Activated CD4-positive, alpha-beta T cell treated with anti-CD3 and anti-CD28 coated beads, Interleukin-2, amount 50 U/mL, for 16 hours (primary cell): ENCODE data around the gene DHX57.

ENCODE experiments used
- DNase-seq: peaks from one replicate; pipeline ENCODE4 v3.0.0-alpha.2; 2020

DHX57 gene, protein sequence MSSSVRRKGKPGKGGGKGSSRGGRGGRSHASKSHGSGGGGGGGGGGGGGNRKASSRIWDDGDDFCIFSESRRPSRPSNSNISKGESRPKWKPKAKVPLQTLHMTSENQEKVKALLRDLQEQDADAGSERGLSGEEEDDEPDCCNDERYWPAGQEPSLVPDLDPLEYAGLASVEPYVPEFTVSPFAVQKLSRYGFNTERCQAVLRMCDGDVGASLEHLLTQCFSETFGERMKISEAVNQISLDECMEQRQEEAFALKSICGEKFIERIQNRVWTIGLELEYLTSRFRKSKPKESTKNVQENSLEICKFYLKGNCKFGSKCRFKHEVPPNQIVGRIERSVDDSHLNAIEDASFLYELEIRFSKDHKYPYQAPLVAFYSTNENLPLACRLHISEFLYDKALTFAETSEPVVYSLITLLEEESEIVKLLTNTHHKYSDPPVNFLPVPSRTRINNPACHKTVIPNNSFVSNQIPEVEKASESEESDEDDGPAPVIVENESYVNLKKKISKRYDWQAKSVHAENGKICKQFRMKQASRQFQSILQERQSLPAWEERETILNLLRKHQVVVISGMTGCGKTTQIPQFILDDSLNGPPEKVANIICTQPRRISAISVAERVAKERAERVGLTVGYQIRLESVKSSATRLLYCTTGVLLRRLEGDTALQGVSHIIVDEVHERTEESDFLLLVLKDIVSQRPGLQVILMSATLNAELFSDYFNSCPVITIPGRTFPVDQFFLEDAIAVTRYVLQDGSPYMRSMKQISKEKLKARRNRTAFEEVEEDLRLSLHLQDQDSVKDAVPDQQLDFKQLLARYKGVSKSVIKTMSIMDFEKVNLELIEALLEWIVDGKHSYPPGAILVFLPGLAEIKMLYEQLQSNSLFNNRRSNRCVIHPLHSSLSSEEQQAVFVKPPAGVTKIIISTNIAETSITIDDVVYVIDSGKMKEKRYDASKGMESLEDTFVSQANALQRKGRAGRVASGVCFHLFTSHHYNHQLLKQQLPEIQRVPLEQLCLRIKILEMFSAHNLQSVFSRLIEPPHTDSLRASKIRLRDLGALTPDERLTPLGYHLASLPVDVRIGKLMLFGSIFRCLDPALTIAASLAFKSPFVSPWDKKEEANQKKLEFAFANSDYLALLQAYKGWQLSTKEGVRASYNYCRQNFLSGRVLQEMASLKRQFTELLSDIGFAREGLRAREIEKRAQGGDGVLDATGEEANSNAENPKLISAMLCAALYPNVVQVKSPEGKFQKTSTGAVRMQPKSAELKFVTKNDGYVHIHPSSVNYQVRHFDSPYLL (N-terminal part only)

DNA sequence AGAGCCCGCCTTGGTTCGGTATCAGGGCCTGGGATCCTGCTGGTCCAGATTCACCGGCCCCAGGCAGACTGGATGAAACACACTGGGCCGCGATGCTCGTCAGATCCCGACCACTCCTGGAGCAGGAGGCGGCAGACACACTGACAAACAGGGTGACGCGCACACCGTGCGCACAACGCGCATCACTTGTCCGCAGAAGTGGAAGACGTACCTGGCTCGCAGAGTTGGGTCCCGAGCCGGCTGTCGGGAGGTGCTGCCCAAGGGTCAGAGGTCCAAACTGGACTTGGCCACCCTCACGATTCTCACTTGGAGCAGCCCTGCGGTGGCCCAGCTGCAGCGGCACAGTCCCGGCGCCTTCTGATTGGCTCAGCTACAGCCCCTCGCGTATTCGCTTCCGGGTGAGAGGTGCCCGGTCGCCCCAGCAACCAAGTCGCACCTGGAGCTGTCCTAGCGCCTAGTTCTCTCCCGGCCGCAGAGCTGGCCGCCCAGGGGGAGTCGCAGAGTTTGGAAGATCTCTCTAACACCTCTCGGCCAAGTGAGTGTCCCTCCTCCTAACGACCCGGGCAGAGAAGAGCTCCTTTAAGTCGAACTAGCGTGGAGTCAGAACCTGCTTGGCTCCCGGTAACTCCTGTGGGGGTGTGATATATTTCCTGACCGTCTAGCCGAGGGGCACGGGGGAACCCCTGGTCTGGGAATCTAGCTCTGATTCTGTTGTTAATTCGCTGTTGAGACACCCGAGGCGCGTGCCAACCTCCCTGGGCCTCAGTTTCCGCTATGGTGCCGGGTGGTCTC is at the start of gene DHX57, which contains the start of gene MORN2:
Gene DHX57, minus strand, starts transcription at position 359 of the 792 bp plus-strand sequence. CDS start 7,529 bp downstream, outside the sequence.
Gene MORN2, plus strand, starts transcription at position 401 of the 792 bp plus-strand sequence.
- peak; percentile 89 for DNase-seq

DNA sequence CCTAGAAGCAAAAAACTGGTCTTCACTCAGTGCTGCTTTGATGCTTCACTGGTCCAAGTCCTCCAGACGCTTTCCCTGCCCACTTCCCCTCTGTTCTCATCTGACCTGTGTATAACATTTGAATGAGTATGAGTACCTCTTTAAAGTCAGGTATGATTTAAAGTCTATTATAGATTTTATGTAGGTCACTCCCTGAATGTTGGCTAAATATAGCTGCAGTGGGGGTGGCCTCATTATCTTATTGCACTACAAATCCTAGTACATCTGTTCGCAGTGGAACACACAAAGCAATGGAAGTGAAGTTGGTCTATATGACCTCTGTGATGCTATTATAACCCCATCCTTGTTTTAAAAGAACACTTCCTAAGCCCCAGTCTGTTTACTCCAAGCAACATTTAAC is 47.2 kb upstream of the DHX57 start:
- DNase-seq: no peak

DNA sequence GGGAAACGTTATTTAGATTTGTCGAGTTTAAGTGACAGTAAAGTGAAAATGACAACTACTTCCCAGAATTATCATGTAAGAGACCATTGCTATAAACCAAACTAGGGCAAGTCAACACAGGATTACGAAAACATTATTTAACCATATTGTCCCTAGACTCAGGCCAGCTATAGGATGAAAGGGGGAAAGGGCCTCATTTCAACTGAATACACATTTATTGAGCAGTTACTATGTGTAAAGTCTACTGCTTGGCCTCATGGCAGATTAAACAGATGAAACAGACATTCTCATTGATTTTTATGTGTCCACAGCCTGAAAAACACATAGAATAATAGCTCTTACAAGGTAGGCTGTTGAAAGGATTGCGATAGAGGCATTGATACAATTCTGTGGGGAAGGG is 46.7 kb upstream of the DHX57 start:
- DNase-seq: no peak

DNA sequence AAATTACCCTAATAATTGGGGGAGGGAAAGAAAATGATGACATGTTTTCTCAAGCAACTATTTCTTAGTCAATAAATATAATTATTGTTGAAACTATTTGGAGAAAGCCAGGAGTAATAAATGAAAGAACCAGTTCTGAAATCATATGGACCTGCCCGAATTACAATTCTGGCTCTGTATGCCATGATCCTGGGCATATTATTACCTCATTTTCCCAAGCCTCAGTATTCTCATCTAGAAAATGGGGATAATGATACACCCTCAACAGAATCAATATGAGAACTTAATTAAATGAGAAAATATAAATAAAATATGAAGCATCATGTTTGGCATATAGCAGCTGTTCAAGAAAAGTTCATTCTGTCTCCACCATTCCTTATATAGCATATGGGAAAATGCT is 36.9 kb upstream of the DHX57 start:
- DNase-seq: no peak

DNA sequence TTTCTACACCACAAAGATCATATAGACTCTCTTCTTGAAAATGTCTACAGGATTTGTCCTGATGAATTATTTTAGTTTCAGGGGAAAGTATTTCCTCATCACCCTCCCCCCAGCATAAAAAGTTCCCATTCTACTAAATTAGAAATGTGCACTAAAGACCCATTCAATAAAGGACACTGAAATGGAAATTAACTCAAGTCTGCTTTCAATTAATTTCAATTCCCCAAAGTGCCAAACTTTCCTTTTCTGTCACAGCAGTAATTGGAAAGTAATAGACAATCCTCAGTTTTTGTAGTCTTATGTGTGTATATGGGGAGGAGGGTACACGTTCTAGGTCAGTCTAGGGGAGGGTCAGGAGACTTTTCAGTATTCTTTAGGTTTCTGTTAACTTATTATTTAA is 35.5 kb upstream of the DHX57 start:
- DNase-seq: no peak

DNA sequence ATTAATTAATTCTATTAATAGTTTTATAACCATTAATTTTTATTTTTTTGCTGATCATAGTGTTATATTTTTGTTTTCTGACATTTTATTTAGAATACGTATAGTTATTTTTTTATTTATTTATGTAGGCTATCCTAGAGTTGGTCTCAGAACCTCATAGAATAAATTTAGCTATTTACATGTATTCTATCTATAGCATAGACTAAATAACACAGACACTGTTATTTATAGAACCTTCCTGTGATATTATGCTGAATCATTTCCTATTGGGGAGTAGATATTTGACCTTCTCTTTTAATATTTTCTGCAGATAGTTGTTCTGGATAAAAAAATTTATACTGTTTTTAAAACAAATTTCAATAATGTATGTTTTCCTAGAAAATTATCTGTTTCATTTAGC is 34.1 kb upstream of the DHX57 start:
- no peak for DNase-seq

DNA sequence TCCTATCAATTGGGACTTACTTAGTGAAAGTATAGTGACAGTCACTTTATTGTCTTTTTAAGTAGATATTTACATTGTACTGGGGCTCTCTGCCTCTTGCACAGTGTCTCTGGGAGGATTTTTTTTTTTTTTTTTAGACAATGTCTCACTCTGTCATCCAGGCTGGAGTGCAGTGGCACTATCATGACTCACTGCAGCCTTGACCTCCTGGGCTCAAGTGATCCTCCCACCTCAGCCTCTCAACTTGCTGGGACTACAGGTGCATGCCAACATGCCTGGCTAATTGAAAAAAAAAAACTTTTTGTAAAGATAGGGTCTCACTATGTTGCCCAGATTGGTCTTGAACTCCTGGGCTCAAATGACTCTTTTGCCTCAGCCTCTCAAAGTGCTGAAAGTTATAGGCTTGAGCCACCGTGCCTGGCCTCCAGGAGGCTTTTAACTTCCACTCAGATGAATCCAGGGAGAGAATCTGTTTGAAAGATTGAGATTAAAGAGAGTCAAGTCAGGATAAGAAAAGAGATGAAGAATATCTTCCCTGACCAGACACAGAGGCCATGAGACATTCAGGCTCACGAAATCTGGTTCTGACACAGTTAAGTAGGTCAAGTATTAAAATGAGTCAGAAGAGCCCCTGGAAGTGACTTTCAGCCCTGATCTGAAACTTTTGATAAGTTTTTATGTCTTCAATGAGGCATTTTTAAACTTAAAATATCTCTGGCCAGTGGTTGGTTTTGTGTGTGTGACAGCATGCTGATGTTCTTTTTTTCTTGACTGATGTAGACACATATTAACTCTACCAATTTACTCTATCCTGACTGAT is 32.2 kb upstream of the DHX57 start:
- peak; percentile 87 for DNase-seq

DNA sequence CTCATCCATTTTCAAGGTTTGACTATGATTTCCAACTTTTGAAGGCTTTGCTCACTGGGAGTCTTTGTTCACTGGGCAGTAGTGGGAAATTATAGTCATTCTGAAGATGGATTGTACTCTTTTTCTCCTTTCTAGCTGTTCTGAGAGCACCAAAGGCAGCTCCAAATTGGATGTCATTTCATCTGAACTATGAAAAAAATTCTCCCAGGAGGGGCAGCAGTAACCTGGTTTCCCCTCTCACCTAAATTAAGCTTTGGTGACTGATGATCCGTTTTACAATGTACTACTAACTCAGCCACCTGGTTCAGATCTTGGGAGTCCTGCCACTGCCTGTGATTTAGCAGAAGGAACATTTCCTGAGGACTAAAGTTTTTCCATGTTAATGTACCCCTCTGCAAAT is 31.5 kb upstream of the DHX57 start:
- no peak for DNase-seq

DNA sequence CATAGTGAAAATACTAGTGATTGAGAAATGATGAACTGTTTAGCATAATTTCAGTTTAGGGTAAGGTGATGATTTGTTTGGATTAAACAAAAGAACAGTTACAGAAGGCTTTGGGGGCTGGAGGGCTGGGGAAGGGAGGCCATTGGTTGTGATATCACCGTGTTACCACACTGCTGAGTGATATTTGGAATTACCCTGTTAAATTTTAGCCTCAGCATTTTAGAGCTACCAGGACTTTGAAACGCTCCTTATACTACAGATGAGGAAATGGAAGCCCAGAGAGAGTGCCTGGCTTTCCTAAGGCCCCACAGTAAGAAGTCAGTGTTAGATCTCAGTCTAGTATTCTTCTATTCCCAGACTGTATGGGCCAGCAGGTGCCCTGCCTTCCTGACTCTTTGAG is 29.5 kb upstream of the DHX57 start:
- DNase-seq: peak; percentile 5

DNA sequence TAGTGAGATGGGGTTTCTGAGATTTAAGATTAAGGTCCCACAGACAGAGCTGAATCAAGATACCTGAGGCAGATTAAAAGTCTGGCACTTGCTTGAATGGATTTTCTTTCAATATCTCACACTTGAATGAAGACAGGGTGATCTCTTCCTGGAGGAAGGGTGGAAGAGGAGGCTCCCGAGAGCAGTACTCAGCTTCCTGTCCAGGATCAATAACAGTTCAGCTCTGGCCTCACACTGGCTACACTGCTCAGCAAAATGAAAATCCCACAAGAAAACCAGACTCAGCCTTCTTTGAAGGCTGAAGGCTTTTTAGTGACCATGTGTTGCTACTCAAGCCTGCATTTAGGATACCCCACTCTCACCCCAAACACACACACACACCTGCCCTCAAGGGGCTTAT is 25.0 kb upstream of the DHX57 start:
- DNase-seq: no peak

DNA sequence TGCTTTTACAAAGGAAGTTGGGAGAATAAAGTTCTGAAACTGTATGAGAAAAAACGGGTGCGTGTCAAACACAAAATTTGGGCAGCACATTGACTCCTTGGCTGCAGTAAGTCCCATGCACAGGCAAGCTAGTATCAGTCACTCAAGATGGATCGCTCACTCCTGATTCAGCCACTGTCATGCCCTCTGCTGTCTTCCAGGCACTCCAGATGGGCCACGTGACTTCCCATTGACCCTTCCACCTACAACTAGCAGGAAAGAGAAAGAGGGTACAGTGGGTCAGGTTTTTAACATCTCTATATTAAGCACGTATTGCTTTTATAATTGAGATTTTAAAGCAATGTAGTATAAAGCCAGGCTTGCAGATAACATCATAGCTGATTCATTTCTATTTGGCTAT is 22.5 kb upstream of the DHX57 start:
- no peak for DNase-seq

DNA sequence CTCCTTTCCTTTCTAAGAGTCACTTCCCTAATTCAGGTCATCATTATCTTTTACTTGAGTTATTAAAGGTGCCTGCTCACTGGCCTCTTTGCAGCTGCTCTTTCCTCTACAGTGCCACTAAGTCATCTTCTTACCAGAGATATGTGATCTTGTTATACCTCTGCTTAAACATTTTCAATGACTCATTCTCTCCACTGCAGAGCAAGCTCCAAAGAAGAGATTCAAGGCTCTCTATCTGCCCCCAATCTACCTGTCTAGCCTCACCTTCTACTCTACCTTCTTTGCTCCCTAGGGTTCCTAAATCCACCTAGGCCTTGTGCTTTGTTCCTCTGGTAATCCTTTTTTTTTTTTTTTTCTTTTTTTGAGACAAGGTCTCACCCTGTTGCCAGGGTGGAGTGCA is 17.1 kb upstream of the DHX57 start:
- no peak for DNase-seq

DNA sequence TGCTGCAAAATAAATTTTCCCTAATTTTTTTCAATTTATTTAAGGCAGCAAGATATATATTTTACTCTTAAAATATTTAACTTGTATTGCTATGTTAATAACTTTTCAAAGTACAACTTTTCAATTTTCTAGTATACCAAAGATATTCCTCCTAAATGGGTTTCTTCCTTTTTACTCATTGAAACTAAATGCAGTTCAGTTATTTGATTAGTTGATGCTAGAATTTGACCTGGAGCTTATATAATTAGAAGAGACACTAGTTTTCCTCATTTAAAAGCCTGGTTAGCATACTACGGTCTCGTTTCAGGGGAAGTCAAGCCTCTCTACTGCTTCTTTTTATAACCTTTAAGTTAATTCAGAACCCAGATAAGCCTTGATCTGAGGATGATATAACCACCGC is 13.8 kb upstream of the DHX57 start, which contains the start of gene ARHGEF33:
Gene ARHGEF33, plus strand, starts transcription at position 301 of the 400 bp plus-strand sequence. CDS start 29,573 bp downstream, outside the sequence.
- no peak for DNase-seq

DNA sequence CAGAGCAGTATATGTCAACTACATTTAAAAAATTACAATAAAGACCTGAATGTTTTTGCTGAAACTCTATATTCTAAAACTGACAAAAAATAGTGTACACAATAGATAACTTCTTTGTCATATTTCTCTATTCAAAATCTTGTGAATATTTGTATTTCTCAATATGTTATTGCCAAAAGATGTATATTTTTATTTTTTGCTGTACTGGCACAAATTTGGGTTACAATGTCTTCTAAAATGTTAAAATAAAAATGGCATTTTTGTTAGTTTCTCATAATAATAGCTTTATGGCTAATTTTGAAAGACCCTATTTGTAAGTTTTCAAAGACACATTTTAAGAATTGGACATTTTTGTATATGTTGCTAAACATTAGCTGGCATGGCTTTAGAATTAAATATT is 13.3 kb upstream of the DHX57 start:
- no peak for DNase-seq

DNA sequence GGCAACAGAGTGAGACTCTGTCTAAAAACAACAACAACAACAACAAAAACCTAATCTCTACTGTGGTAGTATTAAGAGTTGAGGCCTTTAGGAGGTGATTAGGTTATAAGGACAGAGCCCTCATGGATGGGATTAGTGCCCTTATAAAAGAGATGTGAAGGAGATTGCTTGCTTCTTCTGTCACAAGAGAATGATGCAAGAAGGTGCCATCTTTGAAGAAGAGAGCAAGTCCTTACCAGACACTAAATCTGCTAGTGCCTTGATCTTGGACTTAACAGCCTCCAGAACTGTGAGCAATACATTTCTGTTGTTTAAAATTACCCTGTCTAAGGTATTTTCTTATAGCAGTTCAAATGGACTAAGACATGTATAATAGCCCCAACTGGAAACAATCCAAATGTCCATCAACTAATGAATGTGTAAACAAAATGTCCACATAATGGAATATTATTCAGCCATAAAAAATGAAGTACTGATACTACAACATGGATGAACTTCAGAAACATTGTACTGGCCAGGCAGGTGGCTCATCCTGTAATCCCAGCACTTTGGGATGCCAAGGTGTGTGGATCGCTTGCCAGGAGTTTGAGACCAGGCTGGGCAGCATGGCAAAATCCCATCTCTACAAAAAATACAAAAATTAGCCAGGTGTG is 12.3 kb upstream of the DHX57 start:
- no peak for DNase-seq

DNA sequence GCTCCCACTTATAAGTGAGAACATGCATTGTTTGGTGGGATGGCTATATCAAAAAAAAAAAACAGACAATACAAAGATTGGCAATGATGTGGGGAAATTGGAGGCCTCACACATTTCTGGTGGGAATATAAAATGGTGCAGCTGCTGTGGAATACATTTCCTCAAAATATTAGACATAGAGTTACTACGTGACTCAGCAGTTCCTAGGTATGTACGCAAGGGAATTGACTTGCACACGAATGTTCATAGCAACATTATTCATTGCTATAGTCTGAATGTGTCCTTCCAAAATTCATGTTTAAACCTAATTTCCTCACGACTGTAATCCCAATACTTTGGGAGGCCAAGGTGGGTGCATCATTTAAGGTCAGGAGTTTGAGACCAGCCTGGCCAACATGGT is 11.6 kb upstream of the DHX57 start:
- no peak for DNase-seq

DNA sequence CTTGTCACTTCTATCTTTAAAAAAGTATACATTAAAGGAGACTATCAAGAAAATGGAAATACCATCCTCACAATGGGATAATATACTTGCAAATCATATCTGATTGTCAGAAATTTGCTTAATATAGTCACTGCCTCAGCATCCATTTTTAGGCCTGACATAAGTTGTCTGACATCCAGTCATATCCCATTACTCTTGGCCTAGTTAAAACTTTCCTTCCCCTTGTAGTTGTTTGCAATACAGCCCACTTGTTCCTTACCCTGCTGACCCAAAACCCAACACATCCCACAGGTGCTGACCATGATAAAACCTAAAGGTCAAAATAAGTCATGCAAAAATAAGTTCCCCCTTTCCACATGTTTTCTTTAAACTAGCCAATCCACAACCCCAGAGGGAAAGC is 10.3 kb upstream of the DHX57 start:
- no peak for DNase-seq

DNA sequence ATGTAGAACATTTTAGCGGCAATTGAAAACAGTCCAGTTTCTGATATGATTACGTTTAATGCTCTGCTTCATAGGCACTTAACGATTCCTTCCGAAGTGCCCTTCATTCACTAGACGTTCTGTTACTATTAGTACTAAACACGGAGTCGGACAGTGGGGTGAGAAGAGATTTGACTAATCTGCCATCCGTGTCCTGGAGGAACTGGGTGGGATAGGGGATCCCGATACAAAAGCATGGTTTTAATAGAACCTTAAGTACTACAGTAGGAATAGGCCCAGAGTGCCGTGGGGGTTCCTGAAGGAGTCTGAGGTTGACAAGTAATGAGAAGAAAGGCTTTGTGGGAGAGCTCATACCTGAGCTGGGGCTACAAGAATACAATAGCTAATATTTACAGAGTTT is 673 bp upstream of the DHX57 start:
- no peak for DNase-seq

DNA sequence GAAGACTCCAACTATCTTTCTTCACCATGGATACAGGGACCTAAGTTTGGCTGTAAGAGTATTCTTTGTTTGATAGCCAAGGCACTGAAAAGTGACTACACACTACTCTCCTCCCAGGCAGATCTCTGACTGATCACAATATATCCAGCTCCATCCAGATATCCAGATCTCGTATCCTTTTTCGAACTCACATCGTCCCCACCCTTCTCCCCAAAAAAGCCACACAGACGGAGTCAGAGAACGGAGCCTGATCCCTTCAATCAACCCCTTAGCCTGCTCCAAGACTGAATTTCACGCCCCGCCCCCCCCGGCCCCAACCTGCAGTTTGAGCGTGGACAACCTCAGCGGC is 533 bp downstream of the DHX57 start:
- no peak for DNase-seq

DNA sequence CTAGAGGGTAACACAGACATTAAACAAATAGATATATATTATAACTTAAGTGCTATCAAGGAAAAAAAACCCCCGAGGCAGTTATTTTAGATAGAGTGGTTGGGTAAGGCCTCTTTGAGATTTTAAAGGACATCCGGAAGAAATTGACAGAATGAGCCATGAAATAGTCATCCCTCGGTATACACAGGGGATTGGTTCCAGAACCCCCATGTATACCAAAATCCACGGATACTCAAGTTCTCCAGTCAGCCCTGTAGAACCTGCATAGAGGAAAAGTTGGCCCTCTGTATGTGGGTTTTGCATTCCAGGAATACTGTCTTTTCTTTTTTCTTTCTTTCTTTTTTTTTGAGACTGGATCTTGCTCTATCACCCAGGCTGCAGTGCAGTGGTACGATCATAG is 2.0 kb downstream of the DHX57 start:
- no peak for DNase-seq

DNA sequence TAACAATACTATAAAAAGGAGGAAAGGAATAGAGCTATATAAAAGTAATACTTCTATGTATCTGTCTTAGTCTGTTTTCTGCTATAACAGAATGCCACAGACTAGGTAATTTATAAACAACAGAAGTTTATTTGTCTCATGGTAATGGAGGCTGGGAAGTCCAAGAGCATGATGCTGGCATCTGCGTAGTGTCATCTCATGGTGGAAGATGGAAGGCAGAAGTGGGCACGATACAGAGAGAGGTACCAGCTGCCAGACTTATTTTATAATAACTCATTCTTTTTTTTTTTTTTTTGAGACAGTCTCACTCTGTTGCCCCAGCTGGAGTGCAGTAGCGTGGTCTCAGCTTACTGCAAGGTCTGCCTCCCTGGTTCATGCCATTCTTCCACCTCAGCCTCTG is 4.3 kb downstream of the DHX57 start:
- DNase-seq: no peak
